Measurements from ENCODE around the gene ZNF568. TPM values are rescaled to one million over a fixed set of nuclear protein-coding genes. Genes with fewer than 3 reads are reported as not detected.

ZNF568 gene
- total RNA-seq, 4 donors from 2014 or later, result 3.0 to 10.2 (median 5.4) TPM

DNA sequence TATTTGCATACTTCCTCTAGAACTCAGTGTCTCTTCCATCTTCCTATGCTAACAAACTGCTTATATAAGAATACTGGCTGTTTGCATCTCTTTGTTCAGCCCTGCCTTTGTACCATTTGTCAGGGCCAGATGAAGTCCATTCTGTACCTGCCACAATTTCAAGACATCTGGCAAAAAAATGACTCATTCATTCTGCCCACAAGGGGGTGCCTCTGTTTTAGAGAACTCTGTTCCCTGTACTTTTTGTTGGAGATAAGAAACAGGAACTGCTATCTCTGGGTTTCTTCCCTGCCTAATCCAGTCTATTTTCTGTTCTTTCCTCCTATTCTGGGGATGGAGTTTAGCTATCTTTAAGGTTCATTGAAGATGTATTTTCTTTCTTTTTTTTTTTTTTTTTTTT is 23.0 kb downstream of the ZNF568 start:
- in situ Hi-C loops (cut with MboI; ENCODE audit: low sequenced_read_pairs in 4 of 4) (no loop called here), intact Hi-C loops (cut with DNase I; ENCODE audit: low total_unique reads) (no loop called here)
- DNase-seq (no peak), ATAC-seq (no peak)
- H3K36me3 ChIP-seq, result peaks cover 14 to 87% of the 10 kb centered on the region in 2 donors
- no peak overlapping the region for H3K4me3 ChIP-seq
- H3K4me1 ChIP-seq, result no peaks in the 10 kb centered on the region
- H3K27ac ChIP-seq, result no peak overlapping the region
- H3K9me3 ChIP-seq, result no peaks in the 10 kb centered on the region
- no peak for TF ChIP-seq CTCF (IDR thresholded peaks at IDR 0.05 in 4 of 5, conservative IDR thresholded peaks at IDR 0.05 in 1 of 5)
- TF ChIP-seq POLR2A (IDR thresholded peaks at IDR 0.05), result no peak
- no peaks in the 10 kb centered on the region for H3K27me3 ChIP-seq

DNA sequence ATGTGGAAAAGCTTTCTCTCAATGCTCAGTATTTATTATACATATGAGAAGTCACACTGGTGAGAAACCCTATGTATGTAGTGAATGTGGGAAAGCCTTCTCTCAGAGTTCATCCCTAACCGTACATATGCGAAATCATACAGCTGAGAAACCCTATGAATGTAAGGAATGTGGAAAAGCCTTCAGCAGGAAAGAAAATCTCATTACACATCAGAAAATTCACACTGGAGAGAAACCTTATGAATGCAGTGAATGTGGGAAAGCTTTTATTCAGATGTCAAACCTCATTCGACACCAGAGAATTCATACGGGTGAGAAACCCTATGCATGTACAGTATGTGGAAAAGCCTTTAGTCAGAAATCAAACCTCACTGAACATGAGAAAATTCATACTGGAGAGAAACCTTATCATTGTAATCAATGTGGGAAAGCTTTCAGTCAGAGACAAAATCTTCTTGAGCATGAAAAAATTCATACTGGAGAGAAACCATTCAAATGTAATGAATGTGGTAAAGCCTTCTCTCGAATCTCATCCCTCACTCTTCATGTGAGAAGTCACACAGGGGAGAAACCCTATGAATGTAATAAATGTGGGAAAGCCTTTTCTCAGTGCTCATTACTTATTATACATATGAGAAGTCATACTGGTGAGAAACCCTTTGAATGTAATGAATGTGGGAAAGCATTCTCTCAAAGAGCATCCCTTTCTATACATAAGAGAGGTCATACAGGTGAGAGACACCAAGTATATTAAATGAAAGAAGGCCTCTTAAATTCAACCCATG is 34.4 kb downstream of the ZNF568 start:
- TF ChIP-seq CTCF (IDR thresholded peaks at IDR 0.05 in 4 of 5, conservative IDR thresholded peaks at IDR 0.05 in 1 of 5) (no peak), POLR2A (IDR thresholded peaks at IDR 0.05) (no peak)
- no peak overlapping the region for H3K27ac ChIP-seq
- peaks cover 13 to 89% of the 10 kb centered on the region in 2 donors for H3K36me3 ChIP-seq
- no peak for ATAC-seq
- in situ Hi-C loops (cut with MboI; ENCODE audit: low sequenced_read_pairs in 4 of 4), result no loop called here
- intact Hi-C loops (cut with DNase I; ENCODE audit: low total_unique reads), result no loop called here
- no peaks in the 10 kb centered on the region for H3K4me1 ChIP-seq
- no peak for DNase-seq
- peak overlapping the region in 1 of 4 donors; percentile 39 for H3K4me3 ChIP-seq
- peaks cover 9 to 57% (median 15%) of the 10 kb centered on the region in 3 donors for H3K9me3 ChIP-seq
- no peaks in the 10 kb centered on the region for H3K27me3 ChIP-seq

- no peak overlapping the region for H3K27ac ChIP-seq
- no peak overlapping the region for H3K4me3 ChIP-seq
- ATAC-seq (no peak), DNase-seq (no peak)
- H3K9me3 ChIP-seq, result peaks cover 0 to 26% (median 2%) of the 10 kb centered on the region in 3 donors
- H3K4me1 ChIP-seq, result peaks cover 0 to 10% of the 10 kb centered on the region in 2 donors
- intact Hi-C loops (cut with DNase I; ENCODE audit: low total_unique reads), result no loop called here
- TF ChIP-seq CTCF (IDR thresholded peaks at IDR 0.05 in 4 of 5, conservative IDR thresholded peaks at IDR 0.05 in 1 of 5), result no peak
- no peak for TF ChIP-seq POLR2A (IDR thresholded peaks at IDR 0.05)
- in situ Hi-C loops (cut with MboI; ENCODE audit: low sequenced_read_pairs in 4 of 4), result no loop called here
- no peaks in the 10 kb centered on the region for H3K27me3 ChIP-seq
- peaks cover 0 to 21% of the 10 kb centered on the region in 2 donors for H3K36me3 ChIP-seq
Observed at GRCh38 chr19:36962346-36962745, 46.2 kb downstream of the ZNF568 start.

GRCh38 chr19:36963280-36963679 is 47.1 kb downstream of the ZNF568 start:
- Histone ChIP-seq H3K4me1 (peaks cover 0 to 10% of the 10 kb centered on the region in 2 donors), H3K4me3 (peak overlapping the region in 1 of 4 donors; percentile 8), H3K9me3 (peaks cover 0 to 24% (median 0%) of the 10 kb centered on the region in 3 donors), H3K27ac (peak overlapping the region in 1 of 4 donors; percentile 36), H3K36me3 (peaks cover 0 to 21% of the 10 kb centered on the region in 2 donors), H3K27me3 (no peaks in the 10 kb centered on the region)
- peak; percentile 24 to 45 for ATAC-seq
- no peak for TF ChIP-seq CTCF (IDR thresholded peaks at IDR 0.05 in 4 of 5, conservative IDR thresholded peaks at IDR 0.05 in 1 of 5)
- TF ChIP-seq POLR2A (IDR thresholded peaks at IDR 0.05), result no peak
- in situ Hi-C loops (cut with MboI; ENCODE audit: low sequenced_read_pairs in 4 of 4), result no loop called here
- no peak for DNase-seq
- intact Hi-C loops (cut with DNase I; ENCODE audit: low total_unique reads), result no loop called here

Measured in gastrocnemius medialis (tissue), 4 donors.